ENCODE results near the gene KIF5C. TPM values are rescaled to one million over a fixed set of nuclear protein-coding genes. Genes with fewer than 3 reads are reported as not detected.

Gene KIF5C
- polyA plus RNA-seq, 3 donors from 2014 or later, result 0.20 to 1.1 TPM; not detected in 1

DNA sequence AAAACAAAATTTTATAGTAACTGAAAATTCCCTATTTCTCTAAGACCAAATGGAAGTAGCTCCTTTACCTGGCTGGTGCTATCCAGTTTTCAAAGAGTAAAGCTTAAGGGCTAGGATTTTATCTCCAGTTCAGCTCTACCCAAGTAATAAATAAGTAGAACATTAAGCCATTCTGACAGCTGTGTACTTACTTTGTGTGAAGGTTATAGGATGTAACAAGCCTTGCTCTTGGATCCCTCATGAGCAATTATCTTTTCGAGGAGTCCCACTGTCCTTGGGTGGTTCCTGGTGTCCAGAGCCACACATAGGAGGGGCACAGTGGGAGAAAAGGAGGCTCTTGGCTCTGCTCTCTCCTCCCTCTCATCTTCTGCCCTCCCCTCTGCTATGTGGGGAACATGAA is 45.5 kb downstream of the KIF5C start:
- peaks cover 0 to 9% (median 8%) of the 10 kb centered on the region in 3 donors for H3K36me3 Mint-ChIP-seq
- no peak overlapping the region for H3K4me3 Mint-ChIP-seq
- no peak for DNase-seq
- H3K27me3 Mint-ChIP-seq (ENCODE audit: low read depth in 3 of 3), result peaks cover 2 to 5% (median 3%) of the 10 kb centered on the region in 3 donors
- no peaks in the 10 kb centered on the region for H3K4me1 Mint-ChIP-seq
- peaks cover 0 to 10% (median 8%) of the 10 kb centered on the region in 6 donors for H3K9me3 Mint-ChIP-seq
- H3K27ac Mint-ChIP-seq, result no peak overlapping the region

DNA sequence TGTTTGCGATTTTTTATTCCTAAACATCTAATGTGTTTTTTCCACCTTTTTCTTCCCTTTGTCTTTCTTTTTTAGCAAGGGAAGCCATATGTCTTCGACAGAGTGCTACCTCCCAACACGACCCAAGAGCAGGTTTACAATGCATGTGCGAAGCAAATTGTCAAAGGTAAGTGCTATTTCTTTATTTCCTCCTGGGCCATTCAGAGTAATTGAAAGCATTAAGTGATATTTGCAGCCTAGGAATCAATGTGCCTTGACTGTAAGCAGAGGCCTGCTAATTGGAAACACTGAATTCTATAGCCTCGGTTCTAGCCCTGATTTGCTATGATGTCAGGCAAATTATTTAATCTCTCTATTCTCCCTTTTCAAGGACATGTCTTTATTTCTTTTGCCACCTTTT is 47.0 kb downstream of the KIF5C start:
- Mint-ChIP-seq H3K27me3 (ENCODE audit: low read depth in 3 of 3) (peaks cover 2 to 4% (median 3%) of the 10 kb centered on the region in 3 donors), H3K27ac (no peak overlapping the region), H3K9me3 (peaks cover 0 to 10% (median 8%) of the 10 kb centered on the region in 6 donors), H3K4me1 (peaks cover 12 to 14% of the 10 kb centered on the region in 2 donors), H3K36me3 (peaks cover 0 to 9% (median 8%) of the 10 kb centered on the region in 3 donors), H3K4me3 (no peak overlapping the region)
- DNase-seq, result no peak

- H3K36me3 Mint-ChIP-seq, result peaks cover 0 to 9% (median 8%) of the 10 kb centered on the region in 3 donors
- no peak overlapping the region for H3K27ac Mint-ChIP-seq
- no peak overlapping the region for H3K4me3 Mint-ChIP-seq
- peaks cover 0 to 10% (median 8%) of the 10 kb centered on the region in 6 donors for H3K9me3 Mint-ChIP-seq
- peaks cover 20 to 22% of the 10 kb centered on the region in 2 donors for H3K4me1 Mint-ChIP-seq
- H3K27me3 Mint-ChIP-seq (ENCODE audit: low read depth in 3 of 3), result peaks cover 2 to 4% (median 3%) of the 10 kb centered on the region in 3 donors
- no peak for DNase-seq
Observed at GRCh38 chr2:148922776-148923475, 47.9 kb downstream of the KIF5C start.

GRCh38 chr2:148924514-148925178 is 49.6 kb downstream of the KIF5C start:
- H3K9me3 Mint-ChIP-seq, result no peaks in the 10 kb centered on the region
- peak overlapping the region in 3 of 5 donors; percentile 3 to 19 (median 8) for H3K4me3 Mint-ChIP-seq
- peaks cover 20 to 23% of the 10 kb centered on the region in 2 donors for H3K4me1 Mint-ChIP-seq
- no peaks in the 10 kb centered on the region for H3K36me3 Mint-ChIP-seq
- DNase-seq, result no peak
- peak overlapping the region in 1 of 6 donors; percentile 21 for H3K27ac Mint-ChIP-seq
- peaks cover 0 to 3% (median 0%) of the 10 kb centered on the region in 3 donors for H3K27me3 Mint-ChIP-seq (ENCODE audit: low read depth in 3 of 3)

GRCh38 chr2:148926291-148926961 is 51.4 kb downstream of the KIF5C start:
- Mint-ChIP-seq H3K9me3 (no peaks in the 10 kb centered on the region), H3K4me3 (peak overlapping the region; percentile 83 to 92 (median 86)), H3K27me3 (ENCODE audit: low read depth in 3 of 3) (peaks cover 0 to 3% (median 0%) of the 10 kb centered on the region in 3 donors), H3K27ac (peak overlapping the region; percentile 64 to 89 (median 84)), H3K4me1 (peaks cover 20 to 23% of the 10 kb centered on the region in 2 donors), H3K36me3 (no peaks in the 10 kb centered on the region)
- peak; percentile 28 to 53 (median 53) for DNase-seq

DNA sequence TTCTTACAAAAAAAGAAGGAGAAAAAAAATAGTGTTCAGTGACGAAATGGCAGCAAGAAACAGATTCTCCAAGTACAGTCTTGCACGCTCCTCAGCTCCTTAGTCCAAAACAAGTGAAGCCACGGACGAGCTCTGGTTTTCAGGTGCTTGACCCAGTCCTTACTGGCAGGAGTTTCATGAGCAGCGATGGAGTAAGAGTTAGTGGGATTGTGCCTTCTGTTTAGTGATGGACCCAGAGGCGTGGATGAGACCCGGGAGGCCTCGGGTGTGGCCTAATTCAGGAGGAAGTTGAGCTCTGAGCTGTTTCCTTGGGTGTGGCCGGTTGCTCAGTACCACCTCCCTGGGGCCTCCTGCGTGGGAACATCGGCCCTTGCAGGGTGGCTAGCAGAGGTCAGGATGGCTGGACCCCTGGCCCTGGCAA is 52.0 kb downstream of the KIF5C start:
- Mint-ChIP-seq H3K27ac (peak overlapping the region; percentile 64 to 89 (median 84)), H3K4me1 (peaks cover 20 to 23% of the 10 kb centered on the region in 2 donors), H3K36me3 (no peaks in the 10 kb centered on the region), H3K27me3 (ENCODE audit: low read depth in 3 of 3) (peaks cover 0 to 3% (median 0%) of the 10 kb centered on the region in 3 donors), H3K9me3 (no peaks in the 10 kb centered on the region), H3K4me3 (peak overlapping the region; percentile 83 to 92 (median 86))
- DNase-seq, result peak in 1 of 3 donors; percentile 1

- Mint-ChIP-seq H3K27ac (no peak overlapping the region), H3K36me3 (no peaks in the 10 kb centered on the region), H3K4me1 (peaks cover 20 to 23% of the 10 kb centered on the region in 2 donors), H3K4me3 (no peak overlapping the region), H3K9me3 (no peaks in the 10 kb centered on the region), H3K27me3 (ENCODE audit: low read depth in 3 of 3) (peaks cover 0 to 3% (median 0%) of the 10 kb centered on the region in 3 donors)
- no peak for DNase-seq
Observed at GRCh38 chr2:148928395-148928794, 53.4 kb downstream of the KIF5C start.

DNA sequence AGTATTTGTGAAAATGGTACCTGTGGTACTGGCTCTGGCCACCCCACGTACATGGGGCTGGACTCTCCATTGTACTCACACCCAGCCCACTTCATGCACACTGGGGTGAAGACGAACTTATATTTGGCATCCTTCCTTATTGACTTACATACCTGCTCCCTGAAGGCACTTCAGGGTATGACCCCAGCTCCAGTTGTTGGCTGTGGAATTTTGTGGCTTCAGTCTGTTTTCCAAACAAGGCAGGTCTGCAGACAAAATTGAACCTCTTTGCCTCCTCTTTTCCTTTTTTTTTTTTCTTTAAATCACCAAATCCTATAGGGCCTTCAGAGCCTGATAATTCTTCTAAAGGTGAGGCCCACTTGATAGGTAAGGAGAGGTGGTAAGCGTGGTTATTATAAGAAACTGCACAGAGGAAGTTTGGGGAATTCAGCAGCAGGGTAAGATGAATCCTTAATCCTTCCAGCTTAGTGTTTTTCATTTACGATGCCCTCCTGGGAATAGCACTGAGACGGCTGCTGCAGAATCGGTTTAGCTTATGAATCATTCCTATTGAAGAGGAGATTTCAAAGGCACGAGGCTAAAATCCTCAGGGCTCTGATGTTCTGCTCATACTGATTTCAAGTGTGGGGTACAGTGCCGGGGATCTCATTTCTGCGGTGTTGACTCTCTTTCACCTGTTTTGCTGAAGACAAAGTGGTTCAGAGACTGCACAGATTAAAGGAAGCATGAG is 55.2 kb downstream of the KIF5C start:
- H3K4me1 Mint-ChIP-seq, result peaks cover 20 to 23% of the 10 kb centered on the region in 2 donors
- H3K4me3 Mint-ChIP-seq, result no peak overlapping the region
- H3K36me3 Mint-ChIP-seq, result no peaks in the 10 kb centered on the region
- H3K9me3 Mint-ChIP-seq, result no peaks in the 10 kb centered on the region
- peaks cover 0 to 1% (median 0%) of the 10 kb centered on the region in 3 donors for H3K27me3 Mint-ChIP-seq (ENCODE audit: low read depth in 3 of 3)
- no peak for DNase-seq
- no peak overlapping the region for H3K27ac Mint-ChIP-seq

GRCh38 chr2:148932536-148932935 is 57.5 kb downstream of the KIF5C start:
- no peaks in the 10 kb centered on the region for H3K36me3 Mint-ChIP-seq
- H3K4me1 Mint-ChIP-seq, result peaks cover 3 to 5% of the 10 kb centered on the region in 2 donors
- H3K9me3 Mint-ChIP-seq, result no peaks in the 10 kb centered on the region
- DNase-seq, result no peak
- peaks cover 0 to 1% (median 0%) of the 10 kb centered on the region in 3 donors for H3K27me3 Mint-ChIP-seq (ENCODE audit: low read depth in 3 of 3)
- H3K4me3 Mint-ChIP-seq, result no peak overlapping the region
- H3K27ac Mint-ChIP-seq, result no peak overlapping the region

DNA sequence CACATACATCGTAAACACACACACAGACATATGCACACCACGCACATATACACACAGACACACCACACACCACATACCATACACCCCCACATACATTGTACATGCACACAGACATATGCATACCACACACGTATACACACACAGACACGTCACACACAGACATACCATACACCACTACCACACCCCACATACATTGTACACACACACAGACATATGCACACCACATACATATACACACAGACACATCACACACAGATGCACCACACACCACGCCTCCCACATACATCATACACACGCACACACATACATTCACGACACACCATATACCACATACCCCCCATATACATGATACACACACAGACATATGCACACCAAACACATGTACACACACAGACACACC is 58.4 kb downstream of the KIF5C start:
- Mint-ChIP-seq H3K4me1 (no peaks in the 10 kb centered on the region), H3K36me3 (no peaks in the 10 kb centered on the region), H3K27ac (no peak overlapping the region), H3K27me3 (ENCODE audit: low read depth in 3 of 3) (peaks cover 0 to 1% (median 0%) of the 10 kb centered on the region in 3 donors), H3K4me3 (no peak overlapping the region), H3K9me3 (no peaks in the 10 kb centered on the region)
- no peak for DNase-seq

- no peak for DNase-seq
- Mint-ChIP-seq H3K27me3 (ENCODE audit: low read depth in 3 of 3) (peaks cover 0 to 1% (median 0%) of the 10 kb centered on the region in 3 donors), H3K4me3 (no peak overlapping the region), H3K27ac (no peak overlapping the region), H3K9me3 (no peaks in the 10 kb centered on the region), H3K4me1 (no peaks in the 10 kb centered on the region), H3K36me3 (no peaks in the 10 kb centered on the region)
Observed at GRCh38 chr2:148935791-148936190, 60.8 kb downstream of the KIF5C start.

- DNase-seq, result no peak
- Mint-ChIP-seq H3K4me3 (no peak overlapping the region), H3K36me3 (no peaks in the 10 kb centered on the region), H3K27me3 (ENCODE audit: low read depth in 3 of 3) (peaks cover 0 to 1% (median 0%) of the 10 kb centered on the region in 3 donors), H3K9me3 (no peaks in the 10 kb centered on the region), H3K4me1 (no peaks in the 10 kb centered on the region), H3K27ac (no peak overlapping the region)
Observed at GRCh38 chr2:148936857-148937450, 61.9 kb downstream of the KIF5C start.

GRCh38 chr2:148939271-148939670 is 64.2 kb downstream of the KIF5C start:
- no peak overlapping the region for H3K4me3 Mint-ChIP-seq
- no peaks in the 10 kb centered on the region for H3K9me3 Mint-ChIP-seq
- H3K27me3 Mint-ChIP-seq (ENCODE audit: low read depth in 3 of 3), result peaks cover 0 to 1% (median 0%) of the 10 kb centered on the region in 3 donors
- H3K4me1 Mint-ChIP-seq, result no peaks in the 10 kb centered on the region
- H3K36me3 Mint-ChIP-seq, result no peaks in the 10 kb centered on the region
- H3K27ac Mint-ChIP-seq, result no peak overlapping the region
- no peak for DNase-seq
